Stomach (tissue), 9 donors: ENCODE results near the gene ARG2. TPM values are rescaled to one million over a fixed set of nuclear protein-coding genes. Genes with fewer than 3 reads are reported as not detected.
A peak's percentile ranks its signal among the peaks of the same experiment; 100 is the strongest.

Experiments
- DNase-seq, 2 donors: peaks; one replicate each; pipeline versions ENCODE4 v3.0.0 to v3.0.0-alpha.2; 2013 to 2019
- H3K27ac ChIP-seq, 5 donors: fragments of 200-600 bp in 4 of 5; sonication (generic) in 4 of 5; one replicate each; pipeline ENCODE4 v1.5.1; 2013 to 2019; ENCODE audit warnings: mild to moderate bottlenecking in 1 of 5, moderate library complexity in 1 of 5
- H3K27me3 ChIP-seq, 3 donors: fragments of 200-600 bp; sonication (generic); one replicate each; pipeline ENCODE4 v1.5.1; 2017 to 2019; ENCODE audit warnings: mixed run types in 1 of 3
- H3K36me3 ChIP-seq, 4 donors: fragments of 200-600 bp; sonication (generic); 1 replicate in 3 of 4; 2 replicates in 1 of 4; pipeline ENCODE4 v1.5.1; 2016 to 2019
- H3K4me1 ChIP-seq, 4 donors: fragments of 200-600 bp; sonication (generic); one replicate each; pipeline ENCODE4 v1.5.1; 2016 to 2019
- H3K4me3 ChIP-seq, 4 donors: fragments of 200-600 bp; sonication (generic) in 3 of 4; one replicate each; pipeline ENCODE4 v1.5.1; 2016 to 2019; ENCODE audit warnings: mild to moderate bottlenecking in 1 of 4
- H3K9me3 ChIP-seq, 4 donors: fragments of 200-600 bp; sonication (generic); one replicate each; pipeline ENCODE4 v1.5.1; 2016 to 2019
- CTCF ChIP-seq, 7 experiments: fragments of 450-650 bp in 4 of 7; fragments of 200-600 bp in 3 of 7; sonication (generic) in 3 of 7; IDR thresholded peaks; one replicate each; pipeline ENCODE4 v1.5.1; 2016 to 2019; ENCODE audit warnings: antibody characterized with exemption in 7 of 7, control low read depth in 2 of 7, mild to moderate bottlenecking in 1 of 7
- EP300 ChIP-seq: sonication (generic); formaldehyde crosslinking; IDR thresholded peaks from one replicate; pipeline ENCODE4 v1.6.1; 2017; ENCODE audit warnings: antibody characterized with exemption
- POLR2A ChIP-seq, 4 donors: fragments of 450-650 bp; IDR thresholded peaks; one replicate each; pipeline ENCODE4 v1.6.1; 2016; ENCODE audit warnings: antibody characterized with exemption in 4 of 4, control low read depth in 2 of 4, mild to moderate bottlenecking in 1 of 4, moderate library complexity in 1 of 4
- POLR2AphosphoS5 ChIP-seq, 3 donors: sonication (generic); formaldehyde crosslinking; IDR thresholded peaks; one replicate each; pipeline ENCODE4 v1.6.1; 2016; ENCODE audit warnings: antibody characterized with exemption in 3 of 3
- WGBS, 5 donors: extraction: QIAGEN DNeasy Blood & Tissue Kit in 3 of 5; methylation state at CpG; one replicate each; pipeline versions ENCODE4 v1.1.5 to v1.1.7; 2013 to 2018; 5-methylcytosine and 5-hydroxymethylcytosine counted together
- intact Hi-C: fragments of 100-400 bp; cut with DNase I; formaldehyde crosslinking; loops from one replicate; pipeline ENCODE4 v1.15.1; 2023; ENCODE audit warnings: low total_unique reads
- polyA plus RNA-seq, 3 donors: library from polyadenylated mRNA; stranded (reverse); fragments of 200-250 nt; gene quantifications; one replicate each; pipeline ENCODE4 v1.2.3, GENCODE V29; 2013
- total RNA-seq, 5 donors: library from RNA; depleted of rRNA; stranded (reverse); fragments of >200 nt; gene quantifications; one replicate each; pipeline versions ENCODE4 v1.1.0 to v1.2.3, GENCODE V29; 2014 to 2016
- donor health status: healthy with polysubstance abuse.
- donor health status: Bipolar disorder and iron deficiency.
- donor health status: healthy.

ARG2 gene
- total and polyA plus RNA-seq, 8 donors = 1.2 to 9.4 (median 4.0) TPM; not detected in 1

GRCh38 chr14:67666750-67667449 is 47.2 kb downstream of the ARG2 start:
- Histone ChIP-seq H3K27ac (no peak overlapping the region), H3K27me3 (no peaks in the 10 kb centered on the region), H3K4me1 (peaks cover 0 to 62% (median 31%) of the 10 kb centered on the region in 4 donors), H3K36me3 (peaks cover 0 to 6% (median 1%) of the 10 kb centered on the region in 4 donors), H3K4me3 (no peak overlapping the region), H3K9me3 (no peaks in the 10 kb centered on the region)
- TF ChIP-seq CTCF (IDR thresholded peaks at IDR 0.05) (peak in 5 of 7 experiments; percentile 30 to 77 (median 45)), EP300 (no peak), POLR2A (IDR thresholded peaks at IDR 0.05) (no peak)
- 0 to 12% (median 7%) methylated on average over 1 of the region's 1 CpG for WGBS, 5 donors
- intact Hi-C loops = loop anchor here (10.0 kb wide), 1 partner anchor 52 kb away; the partner anchor contains the start of gene ARG2
- DNase-seq = peak in 1 of 2 donors; percentile 79

- H3K27me3 ChIP-seq = no peaks in the 10 kb centered on the region
- no peak overlapping the region for H3K4me3 ChIP-seq
- no peaks in the 10 kb centered on the region for H3K9me3 ChIP-seq
- peaks cover 11 to 78% (median 46%) of the 10 kb centered on the region in 4 donors for H3K4me1 ChIP-seq
- intact Hi-C loops = loop anchor here (10.0 kb wide), 1 partner anchor 54 kb away; the partner anchor contains the start of gene ARG2
- no peaks in the 10 kb centered on the region for H3K36me3 ChIP-seq
- no peak overlapping the region for H3K27ac ChIP-seq
- TF ChIP-seq POLR2A (IDR thresholded peaks at IDR 0.05) (no peak), EP300 (no peak), CTCF (IDR thresholded peaks at IDR 0.05) (no peak), POLR2AphosphoS5 (IDR thresholded peaks at IDR 0.05) (no peak)
- no peak for DNase-seq
Measured at GRCh38 chr14:67668559-67668958, 48.8 kb downstream of the ARG2 start.

GRCh38 chr14:67673451-67673850 is 53.7 kb downstream of the ARG2 start:
- no peaks in the 10 kb centered on the region for H3K27me3 ChIP-seq
- no peaks in the 10 kb centered on the region for H3K9me3 ChIP-seq
- peaks cover 4 to 12% (median 11%) of the 10 kb centered on the region in 4 donors for H3K36me3 ChIP-seq
- DNase-seq = no peak
- peak overlapping the region; percentile 78 to 95 (median 88) for H3K4me3 ChIP-seq
- peaks cover 15 to 58% (median 39%) of the 10 kb centered on the region in 4 donors for H3K4me1 ChIP-seq
- TF ChIP-seq EP300 (no peak), CTCF (IDR thresholded peaks at IDR 0.05) (no peak), POLR2AphosphoS5 (IDR thresholded peaks at IDR 0.05) (no peak), POLR2A (IDR thresholded peaks at IDR 0.05) (no peak)
- peak overlapping the region in 3 of 5 donors; percentile 97 to 99 (median 98) for H3K27ac ChIP-seq
- 30 to 42% (median 33%) methylated on average over 5 of the region's 5 CpGs for WGBS, 5 donors
- intact Hi-C loops = no loop called here

- Histone ChIP-seq H3K9me3 (no peaks in the 10 kb centered on the region), H3K4me1 (peaks cover 15 to 53% (median 36%) of the 10 kb centered on the region in 4 donors), H3K36me3 (peaks cover 4 to 18% (median 15%) of the 10 kb centered on the region in 4 donors), H3K27me3 (no peaks in the 10 kb centered on the region), H3K27ac (peak overlapping the region; percentile 97 to 99 (median 98)), H3K4me3 (peak overlapping the region; percentile 78 to 95 (median 88))
- intact Hi-C loops = no loop called here
- DNase-seq = peak; percentile 73 to 88
- no peak for TF ChIP-seq POLR2A (IDR thresholded peaks at IDR 0.05)
- TF ChIP-seq CTCF (IDR thresholded peaks at IDR 0.05) = peak in 3 of 7 experiments; percentile 13 to 26 (median 25)
- 0 to 1% (median 1%) methylated on average over 11 to 25 of the region's 25 CpGs for WGBS, 5 donors
Measured at GRCh38 chr14:67674139-67674479, 54.4 kb downstream of the ARG2 start.
